HG02938 (cell line): ENCODE data around the gene TCHHL1.
"Not testable (repeated sequence)": the region's sequence is repeated elsewhere in the genome, so short reads cannot be mapped to it uniquely, and the experiment has no call there.

Experiments used
- ATAC-seq: cut with Tn5 transposase; IDR thresholded peaks from one replicate; pipeline ENCODE4 v1.9.1; 2021; ENCODE audit warnings: mild to moderate bottlenecking, moderate library complexity; ENCODE audit not compliant: unreplicated experiment

The TCHHL1 gene

DNA sequence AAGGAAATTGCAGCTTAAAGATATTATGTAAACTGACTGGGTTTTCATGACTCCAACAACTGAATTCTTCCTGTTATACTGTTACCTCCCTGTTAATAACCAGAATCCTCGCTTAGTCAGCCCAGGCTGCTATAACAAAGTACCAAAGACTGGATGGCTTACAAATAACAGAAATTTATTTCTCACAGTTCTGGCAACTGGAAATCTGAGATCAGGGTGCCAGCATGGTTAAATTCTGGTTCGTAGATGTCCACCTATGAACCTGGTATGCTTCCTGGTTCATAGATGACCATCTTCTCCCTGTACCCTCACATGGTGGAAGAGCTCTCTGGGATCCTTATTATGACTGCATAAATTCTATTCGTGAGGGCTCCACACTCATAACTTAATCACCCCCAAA is 8.1 kb upstream of the TCHHL1 start:
- ATAC-seq: no peak

DNA sequence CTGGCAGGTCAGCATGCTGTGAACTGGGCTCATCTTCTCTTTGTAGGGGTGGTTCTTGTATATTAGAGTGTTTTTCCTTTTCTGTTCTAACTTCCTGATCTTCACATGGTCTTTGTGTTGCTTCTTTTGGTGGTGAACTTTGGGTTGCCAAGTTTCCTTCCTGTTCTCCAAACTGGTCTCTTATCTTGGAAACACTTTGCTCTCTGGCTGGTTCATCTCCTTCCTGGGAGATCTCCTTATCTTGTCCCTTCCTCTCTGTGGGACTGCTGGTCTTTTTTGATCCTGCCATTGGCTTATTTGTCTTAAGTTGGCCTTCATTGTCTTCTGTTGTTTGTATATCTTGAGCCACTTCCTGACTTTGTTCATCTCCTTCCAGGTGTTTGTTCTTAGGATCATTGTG is 2.1 kb downstream of the TCHHL1 start:
- ATAC-seq: no peak

DNA sequence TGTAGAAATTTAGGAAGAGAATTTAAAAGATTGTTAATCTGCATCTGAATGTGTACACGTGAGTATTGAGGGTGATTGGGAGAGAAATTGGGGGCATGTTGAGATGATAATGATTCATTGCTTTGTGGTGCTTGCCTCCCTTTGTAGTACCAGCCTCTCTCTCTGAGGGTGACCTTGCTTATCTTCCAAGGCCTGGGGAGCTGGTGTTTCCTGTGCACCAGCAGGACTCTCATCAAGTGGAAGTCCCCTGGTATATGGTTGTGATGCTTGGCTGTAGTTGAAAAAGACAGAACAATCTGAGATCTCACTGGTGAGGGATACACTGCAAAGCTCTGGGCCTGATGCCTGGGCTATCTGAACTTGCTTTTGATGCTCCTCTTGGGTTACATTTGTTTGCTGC is 4.0 kb downstream of the TCHHL1 start:
- ATAC-seq: no peak

DNA sequence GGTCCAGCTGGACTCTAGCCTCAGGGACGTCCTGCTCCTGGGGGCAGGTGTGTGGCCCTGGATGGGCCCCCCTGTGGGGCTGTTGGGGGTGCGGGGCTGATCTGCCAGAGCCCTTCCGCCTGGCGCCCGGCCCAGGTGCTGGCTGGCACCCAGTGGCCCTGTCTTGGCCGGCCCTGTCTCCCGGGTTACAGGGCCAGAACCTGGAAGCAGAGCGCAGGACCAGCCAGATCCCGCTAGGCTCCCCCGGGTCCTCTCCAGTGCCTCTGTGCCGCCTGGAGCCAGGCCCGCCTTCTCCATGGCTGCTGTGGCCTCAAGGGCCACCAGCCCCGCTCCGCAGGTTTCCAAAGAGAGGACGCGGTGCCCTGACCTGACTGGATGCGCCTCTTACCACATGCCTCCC is 7.8 kb downstream of the TCHHL1 start:
- ATAC-seq: not testable (repeated sequence)

DNA sequence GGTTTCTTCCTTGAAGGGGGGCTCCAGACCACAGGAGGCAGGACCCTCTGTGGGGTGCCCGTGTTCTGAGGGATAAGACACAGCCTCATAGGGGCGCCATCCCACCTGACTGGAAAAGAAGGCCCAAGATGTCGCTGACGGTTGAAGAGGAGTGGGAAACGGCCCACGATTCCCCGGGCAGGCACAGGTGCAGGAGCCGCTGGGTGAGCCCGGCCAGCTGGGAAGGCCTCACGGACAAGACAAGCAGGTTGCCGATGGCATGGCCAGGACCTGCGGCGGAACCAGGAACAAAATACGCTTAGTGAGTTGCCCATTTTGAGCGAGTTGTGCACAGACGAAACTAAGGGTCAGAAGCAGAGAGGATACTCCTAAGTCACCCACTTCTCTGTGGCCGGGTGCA is 8.4 kb downstream of the TCHHL1 start:
- ATAC-seq: not testable (repeated sequence)

DNA sequence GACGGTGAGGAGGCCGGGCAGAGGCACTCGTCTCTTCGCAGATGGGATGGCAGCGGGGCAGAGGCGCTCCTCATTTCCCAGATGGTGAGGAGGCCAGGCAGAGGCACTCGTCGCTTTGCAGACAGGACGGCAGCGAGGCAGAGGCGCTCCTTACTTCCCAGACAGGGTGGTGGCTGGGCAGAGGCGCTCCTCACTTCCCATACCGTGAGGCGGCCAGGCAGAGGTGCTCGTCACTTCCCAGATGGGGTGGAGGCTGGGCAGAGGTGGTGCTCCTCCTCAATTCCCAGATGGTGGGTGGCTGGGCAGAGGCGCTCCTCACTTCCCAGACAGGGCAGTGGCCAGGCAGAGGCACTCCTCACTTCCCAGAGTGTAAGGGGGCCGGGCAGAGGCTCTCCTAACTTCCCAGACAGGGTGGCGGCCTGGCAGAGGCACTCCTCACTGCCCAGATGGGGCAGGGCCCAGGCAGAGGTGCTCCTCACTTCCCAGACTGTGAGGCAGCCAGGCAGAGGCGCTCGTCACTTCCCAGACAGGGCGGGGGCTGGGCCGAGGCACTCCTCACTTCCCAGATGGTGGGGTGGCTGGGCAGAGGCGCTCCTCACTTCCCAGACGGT is 9.9 kb downstream of the TCHHL1 start:
- ATAC-seq: no peak

DNA sequence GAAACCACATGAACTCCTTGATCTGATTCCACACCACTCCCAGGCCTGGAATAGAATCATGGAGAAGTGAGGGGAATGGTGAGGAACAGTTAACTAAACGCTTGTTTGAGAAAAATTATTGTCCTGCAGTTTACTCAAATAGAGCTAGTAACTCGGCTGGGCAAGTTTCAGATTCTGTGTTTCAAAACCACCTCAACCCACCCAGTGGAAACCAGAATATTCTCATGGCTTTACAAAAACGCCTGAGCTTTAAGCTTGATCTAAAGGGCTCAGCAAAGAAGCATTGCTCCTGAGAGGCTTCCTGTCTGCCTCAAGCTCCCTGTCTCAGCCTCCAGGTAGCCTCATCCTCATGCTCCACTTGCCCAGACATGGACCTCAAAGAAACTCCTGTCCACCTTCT is 16.6 kb downstream of the TCHHL1 start:
- ATAC-seq: no peak

DNA sequence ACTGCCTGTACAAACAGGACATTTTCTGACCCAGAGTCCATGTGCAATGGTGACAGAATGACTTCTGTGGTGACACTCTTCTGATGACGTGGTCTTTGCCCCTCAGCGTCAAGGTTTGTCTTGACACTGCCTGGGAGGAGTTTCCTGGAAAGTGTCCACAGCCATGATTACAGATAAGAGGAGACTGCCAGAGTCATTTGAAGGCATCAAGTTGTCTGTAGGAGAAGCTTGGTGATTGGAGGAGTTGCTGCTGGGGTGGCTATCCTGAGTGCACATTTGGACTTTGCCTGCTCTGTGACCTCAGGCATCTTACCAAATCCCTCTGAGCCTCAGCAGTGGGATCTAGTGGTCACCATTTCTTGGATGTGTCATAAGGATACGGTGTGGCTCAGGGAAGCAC is 17.7 kb downstream of the TCHHL1 start:
- no peak for ATAC-seq

DNA sequence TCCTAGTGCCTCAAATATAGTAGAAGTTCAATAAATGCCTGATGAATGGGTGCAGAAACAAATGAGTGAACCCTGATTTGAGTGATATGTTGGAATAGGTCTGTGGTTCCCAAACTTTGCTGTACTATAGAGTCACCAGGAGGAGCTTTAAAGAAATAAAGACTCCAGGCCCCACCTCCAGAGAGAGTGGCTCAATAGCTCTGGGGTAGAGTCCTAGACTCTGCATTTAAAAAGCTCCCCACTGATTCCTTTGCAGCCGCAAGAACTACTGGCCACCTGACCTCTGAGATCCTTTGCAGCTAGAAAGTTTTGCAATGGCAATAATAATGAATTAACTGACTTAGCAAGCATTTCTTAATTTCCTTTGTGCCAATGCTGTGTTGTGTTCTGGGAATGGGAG is 20.9 kb downstream of the TCHHL1 start:
- no peak for ATAC-seq

DNA sequence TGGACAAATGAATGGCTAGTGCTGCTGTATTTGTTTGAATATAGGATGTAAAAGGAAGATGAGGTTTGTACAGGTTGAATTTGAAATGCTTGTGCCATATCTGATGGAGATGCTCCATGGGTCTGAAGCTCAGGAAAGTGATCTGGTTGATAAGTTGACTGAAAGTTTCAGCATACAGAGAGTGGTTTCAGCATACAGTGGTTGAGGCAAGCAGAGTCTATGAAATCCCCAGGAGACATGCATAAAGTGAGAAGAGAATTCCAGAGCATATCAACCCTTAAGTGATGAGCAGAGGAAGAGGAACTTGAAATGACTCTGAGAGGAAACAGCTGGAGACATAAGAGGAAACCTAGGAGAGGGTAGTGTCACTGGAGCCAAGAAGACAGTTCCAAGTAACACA is 21.7 kb downstream of the TCHHL1 start:
- no peak for ATAC-seq

DNA sequence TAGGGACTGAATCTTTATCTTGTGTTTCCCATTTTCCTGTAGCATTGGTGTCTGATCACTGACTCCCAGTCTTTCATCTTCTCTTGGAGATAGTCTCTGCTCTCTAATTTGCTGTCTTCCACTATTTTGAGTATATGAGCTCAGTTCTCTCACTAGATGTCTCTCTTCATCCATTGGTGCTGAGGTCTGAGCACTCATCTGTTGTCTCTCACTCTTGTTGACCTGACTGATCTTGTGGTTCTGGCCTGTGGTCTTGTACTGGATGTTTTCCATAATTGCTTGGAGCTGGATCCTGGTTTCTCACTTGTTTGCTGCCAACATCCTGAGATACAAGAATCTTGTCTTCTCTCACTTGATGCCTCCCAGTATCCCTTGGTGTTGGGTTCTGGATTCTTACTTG is 26.9 kb downstream of the TCHHL1 start:
- ATAC-seq: no peak

DNA sequence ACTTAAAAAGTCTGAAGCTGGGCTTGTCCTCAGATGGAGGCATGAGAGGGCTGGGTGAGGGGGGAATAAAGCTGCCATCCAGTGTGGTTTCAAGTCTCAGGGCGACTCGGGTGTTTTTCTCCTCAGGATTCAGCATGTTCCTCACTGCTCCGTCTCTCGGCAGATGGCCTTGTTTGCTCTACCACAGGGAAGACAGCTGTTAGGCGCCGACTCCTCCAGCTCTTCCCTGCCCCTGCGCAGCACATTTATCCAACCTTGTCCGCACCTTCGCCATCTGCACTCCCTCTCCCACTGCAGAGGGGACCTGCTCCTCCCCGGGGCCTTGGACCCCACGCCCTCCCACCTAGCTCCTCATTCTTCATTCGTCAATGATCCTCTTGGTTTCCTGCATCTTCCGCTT is 35.5 kb downstream of the TCHHL1 start:
- ATAC-seq: no peak

DNA sequence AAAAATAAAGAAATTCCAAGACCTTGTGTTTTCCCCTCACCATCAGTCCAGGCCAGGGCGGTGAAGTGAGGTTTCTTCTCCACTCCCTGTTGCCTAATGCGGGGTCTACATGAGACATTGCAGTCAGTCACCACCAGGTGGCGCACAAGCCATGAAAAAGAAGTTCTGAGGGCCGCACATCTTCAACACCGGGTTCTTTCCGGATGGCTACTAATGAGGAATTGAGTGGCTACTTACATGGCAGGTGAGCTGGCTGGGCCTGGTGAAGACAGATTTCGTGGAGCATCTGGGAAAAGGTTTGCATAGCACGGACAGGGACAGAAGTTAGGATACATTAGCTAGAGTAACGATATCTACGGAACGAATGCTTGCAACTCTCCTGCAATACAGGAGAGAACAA is 36.3 kb downstream of the TCHHL1 start:
- no peak for ATAC-seq

DNA sequence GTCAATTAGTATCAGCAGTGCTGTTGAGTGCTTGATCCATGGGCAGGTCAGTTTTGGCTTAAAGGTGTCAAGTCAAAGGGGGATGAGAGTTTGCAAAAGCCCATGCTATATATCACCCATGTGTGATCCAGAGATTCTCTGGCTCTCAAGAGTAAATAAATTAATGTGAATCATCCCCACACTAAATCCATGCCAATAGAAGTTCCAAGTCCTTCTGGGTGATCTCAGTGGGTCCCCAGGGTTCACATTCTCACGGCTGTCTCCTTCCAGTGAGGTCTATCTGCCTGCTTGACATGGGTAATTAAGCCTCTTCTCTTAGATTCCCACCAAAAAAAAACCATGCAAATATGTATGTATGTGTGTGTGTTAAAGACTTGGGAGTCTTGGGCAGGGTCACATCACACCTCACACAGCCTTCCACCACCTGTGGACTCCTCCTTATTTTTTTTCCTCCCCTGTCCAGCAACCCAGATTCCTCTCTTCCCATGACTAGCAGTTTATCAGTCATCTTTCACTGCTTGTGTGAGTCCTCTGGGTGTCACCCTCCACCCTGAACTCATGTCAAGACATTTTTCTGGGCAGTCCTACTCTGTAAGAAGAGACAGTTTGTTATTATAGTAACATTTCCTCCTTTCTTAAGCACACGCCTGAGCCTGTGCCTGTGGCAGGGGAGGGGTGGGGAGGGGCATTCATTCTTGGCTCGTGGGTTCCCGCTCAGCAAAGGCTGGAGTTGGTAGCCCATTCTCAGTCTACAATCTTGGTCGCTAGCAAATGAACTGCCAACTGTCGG is 37.8 kb downstream of the TCHHL1 start:
- no peak for ATAC-seq

DNA sequence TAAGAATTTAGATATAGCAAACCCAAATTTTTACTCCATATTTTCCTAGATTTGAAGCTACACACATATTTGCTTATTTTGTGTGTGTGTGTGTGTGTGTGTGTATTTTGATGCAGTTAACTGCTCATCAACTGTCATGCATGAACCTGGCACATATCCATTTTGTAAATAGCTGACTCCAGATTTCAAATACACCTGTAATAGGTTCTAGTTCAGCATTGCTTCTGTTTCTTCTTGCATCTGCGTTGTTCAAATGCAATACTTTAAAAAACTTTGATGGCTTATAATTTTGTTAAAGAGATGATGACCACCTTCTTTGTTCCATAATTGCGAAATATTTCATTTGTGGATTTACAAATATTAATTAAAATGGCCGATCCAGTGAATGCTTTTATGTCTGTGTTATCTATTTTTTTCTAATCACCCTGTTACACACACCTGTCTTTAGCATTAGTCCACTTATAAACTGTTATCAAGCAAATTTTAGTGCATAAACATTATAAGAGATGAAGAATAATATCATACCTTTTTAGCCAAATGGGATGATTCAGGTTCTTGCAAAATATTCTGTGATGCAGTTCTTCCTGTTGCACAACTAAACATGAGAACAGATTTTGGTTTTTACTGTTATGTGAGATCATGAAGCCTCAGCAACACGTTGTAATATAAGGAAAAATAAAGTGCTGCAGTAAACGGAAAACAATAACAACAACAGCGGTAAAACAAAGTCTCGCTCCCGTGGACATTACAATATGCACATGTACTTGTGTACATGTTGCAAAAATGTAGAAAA is 39.4 kb downstream of the TCHHL1 start:
- ATAC-seq: no peak

DNA sequence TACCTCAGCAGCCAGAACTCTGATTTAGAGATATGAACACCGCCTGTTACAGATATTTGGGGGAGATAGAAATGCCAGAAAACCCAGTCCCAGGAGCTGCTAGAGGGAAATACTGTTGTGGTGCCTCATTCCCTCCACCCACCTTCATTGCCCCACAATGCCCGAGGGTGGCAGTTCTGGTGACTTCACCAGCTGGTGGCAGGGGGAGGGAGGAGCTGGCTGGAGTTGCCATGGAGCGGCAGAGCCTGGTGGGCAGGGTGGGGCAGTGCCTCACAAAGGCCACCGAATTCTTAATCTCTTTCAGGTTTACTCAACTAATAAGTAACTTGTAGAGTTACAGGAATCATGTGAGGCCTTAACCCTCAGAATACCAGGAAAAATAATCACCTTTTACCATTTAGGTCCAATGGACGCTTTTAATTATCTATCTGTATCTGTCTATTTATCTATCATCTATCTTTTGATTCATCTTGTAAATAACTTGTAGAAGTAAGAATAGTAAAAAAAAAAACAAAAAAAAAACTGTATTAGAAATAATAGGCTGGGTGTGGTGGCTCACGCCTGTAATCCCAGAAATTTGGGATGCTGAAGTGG is 40.4 kb downstream of the TCHHL1 start:
- peak; percentile 11 for ATAC-seq

DNA sequence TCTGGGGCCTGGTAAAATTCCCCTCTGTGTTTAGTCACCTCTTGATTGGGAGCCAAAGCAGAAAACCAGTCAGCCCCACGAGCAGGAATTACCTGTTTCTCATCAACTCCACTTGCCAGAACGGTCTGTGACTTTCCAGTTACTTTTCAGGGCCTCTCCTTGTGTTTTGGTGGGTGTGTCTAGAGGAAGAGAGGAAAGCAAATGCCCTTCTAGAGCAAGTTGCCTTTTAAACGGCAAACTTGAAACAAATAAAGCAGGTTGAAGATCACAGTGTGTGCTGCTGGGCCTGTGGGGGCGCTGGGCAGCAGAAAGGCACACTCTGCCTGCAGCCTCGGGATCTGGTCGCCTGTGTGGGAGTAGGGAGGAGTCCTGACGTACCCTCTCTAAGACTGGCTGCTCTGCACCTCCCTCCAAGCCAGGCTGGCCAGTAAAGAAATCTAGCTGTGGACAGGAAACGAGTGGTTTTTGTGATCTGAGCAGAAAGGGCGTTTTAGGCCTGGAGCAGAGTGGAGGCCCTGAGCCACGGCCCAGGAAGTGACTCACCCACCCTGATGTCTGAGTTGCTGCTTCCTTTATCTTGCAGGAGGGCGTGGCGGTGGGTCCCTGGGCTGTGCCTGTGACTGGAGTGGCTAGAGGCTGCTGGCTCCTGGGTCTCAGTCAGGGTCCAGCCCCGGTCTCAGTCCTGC is 41.0 kb downstream of the TCHHL1 start:
- ATAC-seq: peak; percentile 98

DNA sequence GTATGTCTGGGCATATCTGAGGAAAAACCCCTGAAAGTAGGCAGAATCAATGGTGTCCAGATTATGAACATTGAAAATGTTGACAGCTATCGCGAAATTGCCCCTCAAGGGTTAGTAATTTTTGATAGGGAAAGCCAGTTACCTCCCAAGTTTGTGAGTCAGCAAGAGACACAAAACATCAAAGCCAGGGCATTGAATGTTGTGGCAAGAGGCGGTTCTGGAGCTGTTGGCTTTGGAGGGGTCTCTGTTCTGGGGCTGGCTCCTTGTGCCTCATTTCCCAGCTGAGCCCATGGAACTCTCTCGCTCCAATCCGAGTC is 41.5 kb downstream of the TCHHL1 start:
- no peak for ATAC-seq

DNA sequence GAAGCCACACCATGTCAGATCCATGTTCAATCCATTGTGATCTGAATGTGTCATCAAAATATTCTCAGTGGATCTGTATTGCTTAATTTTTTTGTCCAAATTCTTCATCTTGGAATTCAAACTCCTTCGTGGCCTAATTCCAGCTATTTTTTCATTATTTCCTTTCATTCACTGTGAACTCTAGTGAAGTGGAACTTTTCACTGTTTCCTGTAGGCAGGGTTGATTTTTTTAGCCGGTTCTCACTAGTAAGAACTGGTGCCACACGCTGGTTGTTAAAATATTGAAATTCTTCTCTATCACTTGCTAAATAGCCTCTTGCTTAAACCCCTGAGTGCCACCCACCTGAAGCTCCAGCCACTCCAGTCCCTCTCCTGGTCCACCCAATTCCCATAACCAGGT is 44.5 kb downstream of the TCHHL1 start:
- ATAC-seq: no peak

DNA sequence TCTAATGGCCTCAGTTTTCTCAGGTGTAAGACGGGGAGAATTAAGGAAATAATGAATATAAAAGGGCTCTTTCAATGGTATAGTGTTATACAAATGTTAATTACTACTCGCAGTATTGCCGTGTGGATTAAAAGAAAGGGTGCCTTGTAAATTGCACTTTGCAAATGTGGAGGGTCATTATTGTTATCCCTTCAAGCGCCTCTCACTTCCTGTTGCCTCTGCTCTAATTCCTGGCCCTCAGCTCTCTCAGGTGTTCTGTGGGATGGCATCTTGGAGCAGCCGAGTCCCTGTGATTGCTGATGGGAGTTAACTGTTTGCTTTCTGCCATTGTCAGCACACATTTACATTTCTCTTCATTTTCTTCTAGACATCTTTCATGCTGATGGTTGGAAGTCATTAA is 45.0 kb downstream of the TCHHL1 start:
- no peak for ATAC-seq

DNA sequence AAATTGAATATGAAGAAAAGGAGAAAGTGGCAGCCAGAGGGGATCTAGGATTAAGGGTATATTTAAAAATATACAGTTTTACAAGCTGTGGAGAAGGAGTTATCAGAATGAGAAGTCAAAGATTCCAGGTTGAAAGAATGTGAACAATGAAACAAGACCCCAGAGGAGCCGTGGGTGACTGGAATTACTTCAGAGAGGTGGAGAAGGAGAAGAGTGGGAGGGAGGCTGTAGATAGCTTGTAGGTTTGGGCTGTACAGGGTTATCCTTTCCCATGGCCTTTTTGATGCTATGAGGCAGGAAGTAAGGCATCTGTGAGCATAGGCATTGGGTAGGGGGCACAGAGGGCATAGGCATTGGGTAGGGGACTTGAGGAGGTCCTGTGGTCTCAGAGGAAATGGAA is 46.8 kb downstream of the TCHHL1 start:
- no peak for ATAC-seq
